ENCODE results near the gene PCDHGC5. TPM values are rescaled to one million over a fixed set of nuclear protein-coding genes. Genes with fewer than 3 reads are reported as not detected.

PCDHGC5 gene
- total RNA-seq, 4 donors from 2014 or later: 1.1 to 1.7 (median 1.7) TPM

- intact Hi-C loops (cut with DNase I; ENCODE audit: low total_unique reads): no loop called here
- DNase-seq (ENCODE audit: low spot score in 2 of 2): no peak
- WGBS, 2 donors: 95 to 100% methylated on average over 1 of the region's 1 CpG
- no peak for TF ChIP-seq CTCF (IDR thresholded peaks at IDR 0.05)
- TF ChIP-seq POLR2A (IDR thresholded peaks at IDR 0.05): no peak
- H3K4me3 ChIP-seq (ENCODE audit: low read depth, poor library complexity, severe bottlenecking): no peak overlapping the region
Measured at GRCh38 chr5:141533897-141534296, 45.0 kb downstream of the PCDHGC5 start.

- WGBS, 2 donors: 96 to 98% methylated on average over 4 of the region's 4 CpGs
- H3K4me3 ChIP-seq (ENCODE audit: low read depth, poor library complexity, severe bottlenecking): no peak overlapping the region
- TF ChIP-seq POLR2A (IDR thresholded peaks at IDR 0.05): no peak
- no peak for TF ChIP-seq CTCF (IDR thresholded peaks at IDR 0.05)
- intact Hi-C loops (cut with DNase I; ENCODE audit: low total_unique reads): no loop called here
- peak in 1 of 2 donors; percentile 5 for DNase-seq (ENCODE audit: low spot score in 2 of 2)
Measured at GRCh38 chr5:141534492-141535213, 45.8 kb downstream of the PCDHGC5 start.

Other genes with a start within 250 kb of the PCDHGC5 start
- gene PCDHB15, start 243.7 kb upstream of the PCDHGC5 start, total RNA-seq: 1 to 10 TPM in 3 of 4 donors, under 1 TPM in 1; 0.46 to 2.0 (median 1.4) TPM
- 1 to 10 TPM in 1 of 4 donors, under 1 TPM in 2, not detected in 1; 0.66 to 5.0 (median 0.67) TPM for gene SLC25A2, start 185.0 kb upstream of the PCDHGC5 start, total RNA-seq
- 10 to 100 TPM; 46.9 to 76.0 (median 64.9) TPM for gene TAF7, start 168.3 kb upstream of the PCDHGC5 start, total RNA-seq
- gene PCDHGA1, start 158.6 kb upstream of the PCDHGC5 start, total RNA-seq: under 1 TPM in 3 of 4 donors, not detected in 1; 0.52 to 0.54 (median 0.53) TPM
- gene PCDHGA2, start 150.3 kb upstream of the PCDHGC5 start, total RNA-seq: 1 to 10 TPM; 1.4 to 5.3 (median 1.9) TPM
- 1 to 10 TPM; 1.0 to 3.5 (median 2.9) TPM for gene PCDHGA3, start 145.3 kb upstream of the PCDHGC5 start, total RNA-seq
- 1 to 10 TPM in 3 of 4 donors, under 1 TPM in 1; 0.30 to 1.3 (median 1.1) TPM for gene PCDHGB1, start 139.0 kb upstream of the PCDHGC5 start, total RNA-seq
- gene PCDHGA4, start 134.1 kb upstream of the PCDHGC5 start, total RNA-seq: 1 to 10 TPM in 3 of 4 donors, under 1 TPM in 1; 0.25 to 4.3 (median 2.4) TPM
- gene PCDHGB2, start 129.1 kb upstream of the PCDHGC5 start, total RNA-seq: 1 to 10 TPM; 2.1 to 4.0 (median 2.6) TPM
- 1 to 10 TPM in 3 of 4 donors, under 1 TPM in 1; 0.51 to 3.4 (median 1.6) TPM for gene PCDHGA5, start 124.9 kb upstream of the PCDHGC5 start, total RNA-seq
- gene PCDHGB3, start 118.8 kb upstream of the PCDHGC5 start, total RNA-seq: 1 to 10 TPM; 3.0 to 7.9 (median 4.8) TPM
- 1 to 10 TPM; 2.5 to 3.7 (median 3.6) TPM for gene PCDHGA6, start 115.2 kb upstream of the PCDHGC5 start, total RNA-seq
- gene PCDHGA7, start 106.3 kb upstream of the PCDHGC5 start, total RNA-seq: 1 to 10 TPM; 2.2 to 2.5 (median 2.5) TPM
- 1 to 10 TPM; 5.2 to 8.9 (median 8.4) TPM for gene PCDHGB4, start 101.4 kb upstream of the PCDHGC5 start, total RNA-seq
- gene PCDHGA8, start 96.4 kb upstream of the PCDHGC5 start, total RNA-seq: 1 to 10 TPM in 3 of 4 donors, under 1 TPM in 1; 0.97 to 2.2 (median 1.6) TPM
- 10 to 100 TPM; 12.3 to 17.6 (median 14.6) TPM for gene PCDHGB5, start 91.1 kb upstream of the PCDHGC5 start, total RNA-seq
- gene PCDHGA9, start 86.3 kb upstream of the PCDHGC5 start, total RNA-seq: 1 to 10 TPM; 5.6 to 8.2 (median 6.3) TPM
- gene PCDHGB6, start 81.1 kb upstream of the PCDHGC5 start, total RNA-seq: 1 to 10 TPM; 4.4 to 7.4 (median 6.6) TPM
- gene PCDHGA10, start 76.1 kb upstream of the PCDHGC5 start, total RNA-seq: 10 to 100 TPM in 1 of 4 donors, 1 to 10 TPM in 3; 6.8 to 11.7 (median 8.3) TPM
- 10 to 100 TPM in 2 of 4 donors, 1 to 10 TPM in 2; 8.0 to 11.3 (median 10.1) TPM for gene PCDHGB7, start 71.4 kb upstream of the PCDHGC5 start, total RNA-seq
- gene PCDHGA11, start 68.0 kb upstream of the PCDHGC5 start, total RNA-seq: 1 to 10 TPM; 3.2 to 6.9 (median 3.7) TPM
- gene PCDHGA12, start 58.6 kb upstream of the PCDHGC5 start, total RNA-seq: 1 to 10 TPM; 3.4 to 9.1 (median 6.3) TPM
- gene PCDHGC3, start 13.1 kb upstream of the PCDHGC5 start, total RNA-seq: 10 to 100 TPM; 45.5 to 80.8 (median 49.7) TPM
- gene PCDHGC4, start 4.1 kb upstream of the PCDHGC5 start, total RNA-seq: 10 to 100 TPM in 1 of 4 donors, 1 to 10 TPM in 3; 1.2 to 34.5 (median 2.2) TPM
- gene DIAPH1, start 129.9 kb downstream of the PCDHGC5 start, total RNA-seq: 100 to 1,000 TPM in 1 of 4 donors, 10 to 100 TPM in 3; 64.9 to 101 (median 88.7) TPM
- gene HDAC3, start 147.8 kb downstream of the PCDHGC5 start, total RNA-seq: 10 to 100 TPM; 49.4 to 66.4 (median 52.7) TPM
- gene RELL2, start 147.9 kb downstream of the PCDHGC5 start, total RNA-seq: 10 to 100 TPM in 2 of 4 donors, 1 to 10 TPM in 2; 5.9 to 11.4 (median 9.0) TPM
- gene FCHSD1, start 162.3 kb downstream of the PCDHGC5 start, total RNA-seq: 100 to 1,000 TPM in 2 of 4 donors, 10 to 100 TPM in 2; 72.1 to 136 (median 101) TPM
- 1 to 10 TPM; 2.1 to 4.2 (median 3.7) TPM for gene ARAP3, start 193.1 kb downstream of the PCDHGC5 start, total RNA-seq

All from lower leg skin (tissue), 4 donors.